ENCODE measurements around the gene IL4R. TPM values are rescaled to one million over a fixed set of nuclear protein-coding genes. Genes with fewer than 3 reads are reported as not detected.
A peak's percentile ranks its signal among the peaks of the same experiment; 100 is the strongest.

Gene IL4R
- total and polyA plus RNA-seq, 2 of the 13 experiments (the other 11 are each of a cell fraction or from before 2014, with no cell fraction given): 15.9 to 49.6 TPM

DNA sequence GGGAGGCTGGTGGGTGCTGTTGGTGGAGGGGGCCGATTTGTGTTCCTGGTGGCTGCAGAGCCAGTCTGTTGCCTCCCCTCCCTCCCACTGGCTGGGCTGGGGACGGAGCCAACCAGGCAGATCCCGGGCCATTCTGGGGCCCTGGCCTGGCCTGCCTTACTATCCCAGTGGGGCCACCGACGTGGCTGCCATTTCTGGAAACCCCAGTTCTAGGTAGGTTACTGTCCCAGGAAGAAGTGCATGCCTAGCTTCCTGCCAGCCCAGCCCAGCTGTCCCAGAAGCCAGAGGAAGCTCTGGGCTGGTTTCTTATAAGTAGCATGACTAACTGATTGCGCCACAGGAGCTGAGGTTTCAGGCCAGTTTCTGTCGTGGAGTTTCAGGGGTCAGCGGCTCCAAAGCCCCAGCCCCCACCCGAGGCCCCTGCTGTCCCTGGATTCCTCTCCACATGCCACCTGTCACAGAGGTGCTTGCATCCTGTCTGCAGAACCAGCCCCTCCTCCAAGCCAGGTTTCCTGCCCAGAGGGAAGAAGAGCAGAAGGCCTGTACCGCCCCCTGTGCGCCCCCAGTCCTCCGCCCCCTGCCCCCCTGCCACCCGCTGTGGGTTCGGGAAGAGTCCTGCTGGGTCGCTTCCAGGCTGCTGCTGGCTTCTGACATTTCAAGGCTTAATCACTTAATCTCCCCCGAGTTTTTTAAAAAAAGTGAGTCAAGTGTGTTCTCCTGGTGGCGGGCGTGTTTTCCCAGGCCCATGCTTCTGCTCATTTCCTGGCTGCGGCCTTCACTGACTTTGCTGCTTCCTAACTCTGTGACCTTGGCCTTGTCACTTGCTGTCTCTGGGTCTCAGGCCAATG is 13.2 kb downstream of the IL4R start (continued):
- TF ChIP-seq MIER3 (CRISPR knock-in tag; IDR thresholded peaks at IDR 0.05; ENCODE audit: borderline replicate concordance): no peak
- TF ChIP-seq HDAC2 (CRISPR knock-in tag; IDR thresholded peaks at IDR 0.05): peak; percentile 33; the same call in 1 of the 2 replicates
- no peak for TF ChIP-seq ZNF572 (CRISPR knock-in tag; IDR thresholded peaks at IDR 0.05)
- TF ChIP-seq TFDP1 (CRISPR knock-in tag; IDR thresholded peaks at IDR 0.05; ENCODE audit: borderline replicate concordance): no peak
- TF ChIP-seq ZNF431 (CRISPR knock-in tag; IDR thresholded peaks at IDR 0.05; ENCODE audit: borderline replicate concordance, low read depth): no peak
- no peak for TF ChIP-seq ZNF713 (CRISPR knock-in tag; IDR thresholded peaks at IDR 0.05)
- no peak for TF ChIP-seq ZNF446 (CRISPR knock-in tag; IDR thresholded peaks at IDR 0.05)
- TF ChIP-seq ZNF550 (CRISPR knock-in tag; IDR thresholded peaks at IDR 0.05; ENCODE audit: borderline replicate concordance): no peak
- TF ChIP-seq AGO2 (optimal IDR thresholded peaks at IDR 0.05; ENCODE audit: low read depth, low read length): peak; percentile 34
- TF ChIP-seq NBN (conservative IDR thresholded peaks at IDR 0.05): no peak
- peak; percentile 17 for TF ChIP-seq TEAD3 (CRISPR knock-in tag; optimal IDR thresholded peaks at IDR 0.05; ENCODE audit: borderline replicate concordance)
- TF ChIP-seq RAD51 (IDR thresholded peaks at IDR 0.05; ENCODE audit: borderline replicate concordance): no peak
- no peak for TF ChIP-seq ZNF816 (CRISPR knock-in tag; IDR thresholded peaks at IDR 0.05; ENCODE audit: borderline replicate concordance)
- TF ChIP-seq ATM (IDR thresholded peaks at IDR 0.05; ENCODE audit: borderline replicate concordance): no peak
- TF ChIP-seq MIXL1 (CRISPR knock-in tag; IDR thresholded peaks at IDR 0.05): no peak
- no peak for TF ChIP-seq GPBP1L1 (CRISPR knock-in tag; IDR thresholded peaks at IDR 0.05)
- no peak for TF ChIP-seq ZBTB40 (IDR thresholded peaks at IDR 0.05)
- TF ChIP-seq ZBTB40 (CRISPR knock-in tag; IDR thresholded peaks at IDR 0.05): no peak
- no peak for TF ChIP-seq REPIN1 (CRISPR knock-in tag; IDR thresholded peaks at IDR 0.05; ENCODE audit: borderline replicate concordance, low read depth)

Measured in HepG2 (cell line).